ENCODE results near the gene MORF4L2. TPM values are rescaled to one million over a fixed set of nuclear protein-coding genes. Genes with fewer than 3 reads are reported as not detected.

Gene MORF4L2, protein sequence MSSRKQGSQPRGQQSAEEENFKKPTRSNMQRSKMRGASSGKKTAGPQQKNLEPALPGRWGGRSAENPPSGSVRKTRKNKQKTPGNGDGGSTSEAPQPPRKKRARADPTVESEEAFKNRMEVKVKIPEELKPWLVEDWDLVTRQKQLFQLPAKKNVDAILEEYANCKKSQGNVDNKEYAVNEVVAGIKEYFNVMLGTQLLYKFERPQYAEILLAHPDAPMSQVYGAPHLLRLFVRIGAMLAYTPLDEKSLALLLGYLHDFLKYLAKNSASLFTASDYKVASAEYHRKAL
- total RNA-seq (2021; fragmentation: NEBNext Ultra II Directional; extraction: Animal tissue kit (Norgen Biotek cat#: 25700)) (340 and 373 TPM in 2 replicates), polyA plus RNA-seq (2011; rRNA removed) (113 and 235 TPM in 2 replicates), polyA minus RNA-seq (2011; rRNA and poly(A)+ RNA removed) (122 and 150 TPM in 2 replicates)
- 343 TPM for polyA plus RNA-seq (2011; cell fraction: cytosol; rRNA removed)
- 67.1 TPM for polyA plus RNA-seq (2011; cell fraction: nucleus; rRNA removed)
- 291 to 524 TPM (median 325 TPM) in 4 replicates for polyA plus RNA-seq (2012, experiment 1 of 2)
- 71.1 TPM for polyA plus RNA-seq (2012, experiment 2 of 2)
- polyA plus RNA-seq (2013, experiment 1 of 2) = 225 TPM
- 232 TPM for polyA plus RNA-seq (2013, experiment 2 of 2)
- 96.4 TPM for polyA minus RNA-seq (2011; cell fraction: cytosol; rRNA and poly(A)+ RNA removed)
- 69.0 TPM for polyA minus RNA-seq (2011; cell fraction: nucleus; rRNA and poly(A)+ RNA removed)
- long read RNA-seq, experiment 1, transcript MORF4L2-215 (4 exons, 451 nt) = major isoform, 20 of 212 reads
- long read RNA-seq, experiment 1, transcript MORF4L2-212 (3 exons, 573 nt) = minor isoform, 6 of 212 reads
- long read RNA-seq, experiment 1, transcript MORF4L2-203 (4 exons, 1,983 nt) = minor isoform, 11 of 212 reads
- long read RNA-seq, experiment 1, partial matches to known transcripts = 6 of 212 reads
- long read RNA-seq, experiment 1, other reads (novel, unspliced or antisense) = 158 of 212 reads
- long read RNA-seq, experiment 2, transcript MORF4L2-209 (5 exons, 869 nt) = minor isoform, 22 of 261 reads
- long read RNA-seq, experiment 2, transcript MORF4L2-201 (4 exons, 1,824 nt) = minor isoform, 8 of 261 reads
- long read RNA-seq, experiment 2, transcript MORF4L2-215 (4 exons, 451 nt) = major isoform, 84 of 261 reads
- long read RNA-seq, experiment 2, transcript MORF4L2-203 (4 exons, 1,983 nt) = minor isoform, 64 of 261 reads
- long read RNA-seq, experiment 2, partial matches to known transcripts = 1 of 261 reads
- long read RNA-seq, experiment 2, other reads (novel, unspliced or antisense) = 59 of 261 reads

DNA sequence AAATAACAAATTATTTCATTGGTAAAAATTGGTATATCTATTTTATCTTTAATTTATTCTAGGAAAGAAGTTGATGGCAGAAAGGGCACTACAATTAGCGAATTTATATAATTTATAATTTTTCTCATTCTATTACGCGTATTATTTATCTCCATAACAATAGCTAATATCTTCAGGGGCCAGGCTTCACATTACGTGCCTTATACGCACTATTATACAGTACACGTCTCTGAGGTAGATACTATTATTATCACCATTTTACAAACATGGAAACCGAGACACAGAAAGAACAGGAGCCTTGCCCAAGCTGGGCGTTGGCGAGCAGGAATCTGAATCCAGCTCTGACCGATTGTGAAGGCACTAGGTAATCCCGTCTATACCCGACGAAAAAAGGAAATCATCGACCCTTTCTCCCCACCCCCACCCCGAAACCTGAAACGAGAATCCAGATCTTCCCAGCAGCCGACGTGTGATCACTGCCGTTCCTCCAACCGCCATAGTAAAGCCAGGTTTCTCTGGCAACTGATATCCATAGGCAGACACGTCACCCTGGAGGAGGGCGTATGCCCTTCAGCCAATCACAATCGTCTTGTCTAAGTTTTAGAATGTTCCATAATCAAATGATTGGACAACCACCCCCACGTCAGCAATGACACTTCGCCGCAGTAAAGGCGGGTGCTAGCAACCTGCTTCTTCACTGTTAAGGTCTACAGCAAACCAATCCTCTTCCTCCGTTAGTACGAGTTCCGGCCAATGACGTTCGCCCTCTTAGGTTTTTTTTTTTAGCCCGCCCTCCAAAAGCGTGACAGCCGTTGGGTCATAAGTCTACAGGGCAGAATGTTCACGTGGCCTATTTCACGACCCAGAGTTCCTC lies at the start of gene MORF4L2:
TSS of gene MORF4L2 (minus strand) at position 501 of the 874 bp plus-strand sequence. CDS start 9,672 bp downstream, outside the sequence.
- Histone ChIP-seq H4K20me1 (replicated peaks in 1 of 2; ENCODE audit: control insufficient read depth in 1 of 2, insufficient read depth in 2 of 2, low read length in 2 of 2) (no peaks in the 10 kb centered on the region), H3K4me2 (ENCODE audit: insufficient read depth in 1 of 2, low read depth in 2 of 2, low read length in 2 of 2) (peak within 1 kb of the TSS; percentile 69 to 70), H2BK15ac (ENCODE audit: low read length) (no peak within 1 kb of the TSS), H3K23me2 (ENCODE audit: low read depth, low read length) (no peaks in the 10 kb centered on the region; the same call in 1 of the 2 replicates), H3K23ac (ENCODE audit: insufficient read length) (no peak within 1 kb of the TSS), H3K36me3 (ENCODE audit: control insufficient read depth in 2 of 4, insufficient read depth in 4 of 4, low read length in 3 of 4) (peaks cover 5 to 34% (median 19%) of the 10 kb centered on the region in 4 experiments; a peak in 6 of 8 replicates), H2AFZ (ENCODE audit: low read length) (no peak within 1 kb of the TSS), H4K91ac (replicated peaks; ENCODE audit: insufficient read length, low read length) (peak within 1 kb of the TSS; percentile 98), H2BK20ac (ENCODE audit: low read length) (no peak within 1 kb of the TSS), H2BK120ac (replicated peaks; ENCODE audit: low read depth, low read length) (no peak within 1 kb of the TSS), H3K4me1 (replicated peaks in 1 of 4; ENCODE audit: control insufficient read depth in 3 of 4, insufficient read depth in 4 of 4, low read length in 3 of 4) (peaks cover 0 to 2% (median 0%) of the 10 kb centered on the region in 4 experiments; a peak in 1 of 7 replicates), H3K79me1 (ENCODE audit: low read depth, low read length) (no peaks in the 10 kb centered on the region), H3K18ac (ENCODE audit: extremely low read depth, low read length) (peak within 1 kb of the TSS; percentile 97), H2BK12ac (ENCODE audit: low read depth, low read length) (peak within 1 kb of the TSS; percentile 68; the same call in 1 of the 2 replicates), H2BK5ac (ENCODE audit: low read depth, low read length) (peak within 1 kb of the TSS; percentile 95), H4K8ac (ENCODE audit: extremely low read depth, insufficient read depth, low read length) (peak within 1 kb of the TSS; percentile 95; the same call in 1 of the 2 replicates), H2AK5ac (ENCODE audit: low read depth, low read length) (no peak within 1 kb of the TSS), H3K4ac (replicated peaks; ENCODE audit: insufficient read length, low read depth, low read length) (peak within 1 kb of the TSS; percentile 53), H3K9me3 (ENCODE audit: insufficient read depth in 2 of 2, low read depth in 1 of 2, low read length in 1 of 2) (no peaks in the 10 kb centered on the region), H3K56ac (replicated peaks; ENCODE audit: insufficient read length, low read depth, low read length) (peak within 1 kb of the TSS; percentile 93), H3K4me3 (ENCODE audit: extremely low read depth in 1 of 4, insufficient read depth in 2 of 4, low read depth in 3 of 4, low read length in 4 of 4) (peak within 1 kb of the TSS; percentile 80 to 99 (median 86)), H3K27ac (ENCODE audit: low read depth, low read length) (peak within 1 kb of the TSS; percentile 93), H3K14ac (ENCODE audit: insufficient read length) (no peak within 1 kb of the TSS), H3K79me2 (ENCODE audit: control insufficient read depth in 1 of 2, insufficient read depth in 2 of 2, low read length in 2 of 2) (peaks cover 0 to 28% of the 10 kb centered on the region in 2 experiments; a peak in 3 of 4 replicates), H3K9ac (replicated peaks in 1 of 4; ENCODE audit: extremely low read depth in 1 of 4, low read depth in 3 of 4, low read length in 3 of 4) (peak within 1 kb of the TSS; percentile 88 to 97 (median 96)), H3K27me3 (replicated peaks in 1 of 4; ENCODE audit: control insufficient read depth in 3 of 4, extremely low read depth in 1 of 4, insufficient read depth in 3 of 4, low read length in 3 of 4) (no peaks in the 10 kb centered on the region), H4K5ac (ENCODE audit: insufficient read length, low read depth, low read length) (peak within 1 kb of the TSS; percentile 91)
- FAIRE-seq = peak; percentile 100
- DNase-seq (ENCODE audit: low read depth in 1 of 2, low spot score in 2 of 2) = peak; percentile 62 to 90
- ChIA-PET CTCF (ENCODE audit: partially characterized antibody) (interaction anchor here (0.7 kb wide), 1 partner anchor 152 kb away, joined by 3 read pairs; no protein-coding TSS in a partner anchor), POLR2A (ENCODE audit: partially characterized antibody) (interaction anchor here (0.6 to 2.3 kb wide), 17 partner anchors 16 to 170 kb away, joined by 3 to 11 read pairs (median 5); partner anchors contain the start of genes RAB9B and TCEAL1)
- 2% methylated on average over 30 of the region's 37 CpGs; no CpG with 5 or more reads in 1 of the 2 experiments for WGBS, 2 experiments (ENCODE audit: extremely low coverage in 1 of 2, insufficient coverage in 1 of 2, insufficient read length in 1 of 2, insufficient replicate concordance in 2 of 2, low coverage in 1 of 2, low lambda C conversion rate in 2 of 2, missing lambda C conversion rate in 1 of 2)
- TF ChIP-seq RFX5 (IDR thresholded peaks at IDR 0.05; ENCODE audit: borderline replicate concordance, low read depth, low read length) (peak; percentile 54; the same call in 1 of the 2 replicates), EGR1 (IDR thresholded peaks at IDR 0.05; ENCODE audit: borderline replicate concordance, low read depth, low read length) (no peak), SUZ12 (IDR thresholded peaks at IDR 0.05; ENCODE audit: low read length) (no peak), RXRA (IDR thresholded peaks at IDR 0.05; ENCODE audit: insufficient read depth, low read depth, low read length) (no peak), SIRT6 (IDR thresholded peaks at IDR 0.05; ENCODE audit: low read length) (no peak)
